HepG2 (cell line): ENCODE results near the gene UBAP1. TPM values are rescaled to one million over a fixed set of nuclear protein-coding genes. Genes with fewer than 3 reads are reported as not detected.

Experiments
- ARID5B ChIP-seq: IDR thresholded peaks from 2 replicates; pipeline ENCODE4 v1.4.0; 2020; ENCODE audit warnings: mild to moderate bottlenecking, missing genetic modification reagents
- DRAP1 ChIP-seq: IDR thresholded peaks from 2 replicates; pipeline ENCODE4 v1.6.1; 2016; ENCODE audit warnings: missing genetic modification reagents, missing compliant biosample characterization
- EP300 ChIP-seq, 3 experiments: sonication (generic) in 1 of 3; formaldehyde crosslinking in 1 of 3; IDR thresholded peaks; 2 replicates each; pipeline versions ENCODE4 v1.5.1 to v1.6.1; 2011 to 2020; ENCODE audit warnings: low read depth in 2 of 3, low read length in 2 of 3, borderline replicate concordance in 1 of 3, improper control_type of control experiment in 1 of 3, mild to moderate bottlenecking in 1 of 3, missing genetic modification reagents in 1 of 3, moderate library complexity in 1 of 3
- FOSL1 ChIP-seq: sonication (generic); formaldehyde crosslinking; IDR thresholded peaks from 2 replicates; pipeline ENCODE4 v1.9.0; 2021; ENCODE audit warnings: missing genetic modification reagents, borderline replicate concordance
- FOXA3 ChIP-seq: IDR thresholded peaks from 2 replicates; pipeline ENCODE4 v1.6.1; 2016; ENCODE audit warnings: missing genetic modification reagents, missing compliant biosample characterization
- IRX3 ChIP-seq: sonication (generic); formaldehyde crosslinking; IDR thresholded peaks from 2 replicates; pipeline ENCODE4 v1.8.1; 2023; ENCODE audit warnings: mild to moderate bottlenecking, low read depth, missing genetic modification reagents, borderline replicate concordance
- MAFF ChIP-seq: IDR thresholded peaks from 2 replicates; pipeline ENCODE4 v1.6.1; 2011; ENCODE audit warnings: low read depth, low read length, improper control_type of control experiment
- MAFK ChIP-seq, 2 experiments: IDR thresholded peaks in 1 of 2; conservative IDR thresholded peaks in 1 of 2; 2 replicates each; pipeline ENCODE4 v1.6.1; 2011; ENCODE audit warnings: improper control_type of control experiment in 2 of 2, low read length in 2 of 2
- NFE2 ChIP-seq: sonication (generic); formaldehyde crosslinking; IDR thresholded peaks from 2 replicates; pipeline ENCODE4 v1.4.0; 2020; ENCODE audit warnings: missing genetic modification reagents
- PHF5A ChIP-seq: IDR thresholded peaks from one replicate; pipeline ENCODE4 v1.6.1; 2018; ENCODE audit warnings: low read depth, missing genetic modification reagents; ENCODE audit not compliant: unreplicated experiment
- PRDM15 ChIP-seq: sonication (generic); formaldehyde crosslinking; IDR thresholded peaks from 2 replicates; pipeline ENCODE4 v1.4.0; 2020; ENCODE audit warnings: missing genetic modification reagents
- RBM39 ChIP-seq: fragments of 200-400 bp; formaldehyde crosslinking; IDR thresholded peaks from one replicate; pipeline ENCODE4 v1.6.1; 2018; ENCODE audit warnings: antibody characterized with exemption, mild to moderate bottlenecking, low read depth, low read length; ENCODE audit not compliant: poor library complexity, severe bottlenecking
- REXO4 ChIP-seq: sonication (generic); formaldehyde crosslinking; IDR thresholded peaks from 2 replicates; pipeline ENCODE4 v1.8.0; 2022; ENCODE audit warnings: missing genetic modification reagents, mild to moderate bottlenecking, borderline replicate concordance
- SAP130 ChIP-seq: IDR thresholded peaks from 2 replicates; pipeline ENCODE4 v1.6.1; 2016; ENCODE audit warnings: low read depth
- ZGPAT ChIP-seq: IDR thresholded peaks from 2 replicates; pipeline ENCODE4 v1.6.1; 2016; ENCODE audit warnings: mild to moderate bottlenecking
- ZNF672 ChIP-seq: sonication (generic); formaldehyde crosslinking; IDR thresholded peaks from 2 replicates; pipeline ENCODE4 v1.8.1; 2022; ENCODE audit warnings: missing genetic modification reagents
- ZNF839 ChIP-seq: sonication (generic); formaldehyde crosslinking; IDR thresholded peaks from 2 replicates; pipeline ENCODE4 v1.4.0; 2020; ENCODE audit warnings: missing genetic modification reagents, mild to moderate bottlenecking, borderline replicate concordance
- polyA plus RNA-seq, 8 experiments: library from polyadenylated mRNA; depleted of rRNA in 3 of 8; stranded (reverse) in 7 of 8; unstranded in 1 of 8; fragments of >200 nt; fragmentation: Illumina TruSeq in 4 of 8; extraction: Trizol in 4 of 8; gene quantifications; 2 replicates each; pipeline versions ENCODE4 v1.2.1 to v1.2.3, GENCODE V29; 2011 to 2016; ENCODE audit warnings: low read depth in 4 of 8, missing spikeins in 1 of 8, mixed read lengths in 1 of 8; ENCODE audit not compliant: insufficient read depth in 1 of 8
- total RNA-seq, 5 experiments: library from RNA; depleted of rRNA; stranded (reverse); fragments of >200 nt; fragmentation: Illumina TruSeq; extraction: Trizol; gene quantifications; 2 replicates each; pipeline ENCODE4 v1.2.3, GENCODE V29; 2016; ENCODE audit warnings: low read depth in 1 of 5

The UBAP1 gene
- total and polyA plus RNA-seq, 2 of the 13 experiments (the other 11 are each of a cell fraction or from before 2014, with no cell fraction given) = 19.5 to 40.5 TPM

- TF ChIP-seq ZNF672 (CRISPR knock-in tag) (no peak), EP300 (IDR thresholded peaks at IDR 0.05; ENCODE audit: low read depth in 2 of 2, low read length in 2 of 2) (peak in 1 of 2 experiments; percentile 25; a peak in 1 of 4 replicates), EP300 (CRISPR knock-in tag; IDR thresholded peaks at IDR 0.05; ENCODE audit: borderline replicate concordance) (no peak), ARID5B (CRISPR knock-in tag) (peak; percentile 57), RBM39 (no peak), REXO4 (CRISPR knock-in tag) (no peak), MAFK (conservative IDR thresholded peaks at IDR 0.05 in 1 of 2, IDR thresholded peaks at IDR 0.05 in 1 of 2; ENCODE audit: low read length in 2 of 2) (peak; percentile 61 to 86), SAP130 (peak; percentile 68), NFE2 (peak; percentile 89; the same call in 1 of the 2 replicates), FOSL1 (CRISPR knock-in tag) (peak; percentile 68; the same call in 1 of the 2 replicates), ZNF839 (CRISPR knock-in tag) (no peak), ZGPAT (no peak), PHF5A (CRISPR knock-in tag) (no peak), DRAP1 (CRISPR knock-in tag) (0 out of 2 replicates have a peak, but pooled peaks have one; percentile 29), IRX3 (CRISPR knock-in tag) (no peak), FOXA3 (CRISPR knock-in tag) (peak; percentile 76), MAFF (peak; percentile 80), PRDM15 (CRISPR knock-in tag) (peak; percentile 62; the same call in 1 of the 2 replicates)
These were observed 20.4 kb upstream of the UBAP1 start (continued) for GRCh38 chr9:34158362-34158869.
